Chondrocyte (in vitro differentiated cells): Measurements from ENCODE around the gene TCL1A. TPM values are rescaled to one million over a fixed set of nuclear protein-coding genes. Genes with fewer than 3 reads are reported as not detected.
"Not testable (repeated sequence)": the region's sequence is repeated elsewhere in the genome, so short reads cannot be mapped to it uniquely, and the experiment has no call there.

Source experiments
- DNase-seq: peaks from one replicate; pipeline ENCODE4 v3.0.0; 2021; ENCODE audit warnings: mixed read lengths, low spot score
- H3K27ac Mint-ChIP-seq: one replicate; pipeline ENCODE4 v1.8.0; 2021; ENCODE audit warnings: mild to moderate bottlenecking, moderate library complexity, mixed read lengths; ENCODE audit not compliant: unreplicated experiment
- H3K27me3 Mint-ChIP-seq: 2 replicates; pipeline ENCODE4 v1.8.0; 2021; ENCODE audit warnings: low read depth, mixed read lengths
- H3K36me3 Mint-ChIP-seq: 2 replicates; pipeline ENCODE4 v1.8.0; 2021; ENCODE audit warnings: low read depth, mixed read lengths
- H3K4me1 Mint-ChIP-seq: 2 replicates; pipeline ENCODE4 v1.8.0; 2021; ENCODE audit warnings: low read depth, mild to moderate bottlenecking, mixed read lengths
- H3K4me3 Mint-ChIP-seq: one replicate; pipeline ENCODE4 v1.8.0; 2021; ENCODE audit warnings: mild to moderate bottlenecking, moderate library complexity, mixed read lengths; ENCODE audit not compliant: unreplicated experiment
- H3K9me3 Mint-ChIP-seq: 2 replicates; pipeline ENCODE4 v1.8.0; 2021; ENCODE audit warnings: low read depth, mixed read lengths
- CTCF ChIP-seq: fragments of 200-600 bp; sonication (generic); IDR thresholded peaks from 2 replicates; pipeline ENCODE4 v1.5.0; 2021; ENCODE audit warnings: antibody characterized with exemption, mild to moderate bottlenecking, moderate library complexity
- long read RNA-seq: library from polyadenylated mRNA; stranded (forward); transcript quantifications from one replicate; pipeline ENCODE4 v2.0.0, GENCODE V29; 2021
- total RNA-seq: library from RNA; stranded (reverse); gene quantifications from 3 replicates; pipeline ENCODE4 v1.2.1, GENCODE V29; 2021

TCL1A gene
- total RNA-seq = not detected in 3 replicates
- long read RNA-seq = 0 reads

DNA sequence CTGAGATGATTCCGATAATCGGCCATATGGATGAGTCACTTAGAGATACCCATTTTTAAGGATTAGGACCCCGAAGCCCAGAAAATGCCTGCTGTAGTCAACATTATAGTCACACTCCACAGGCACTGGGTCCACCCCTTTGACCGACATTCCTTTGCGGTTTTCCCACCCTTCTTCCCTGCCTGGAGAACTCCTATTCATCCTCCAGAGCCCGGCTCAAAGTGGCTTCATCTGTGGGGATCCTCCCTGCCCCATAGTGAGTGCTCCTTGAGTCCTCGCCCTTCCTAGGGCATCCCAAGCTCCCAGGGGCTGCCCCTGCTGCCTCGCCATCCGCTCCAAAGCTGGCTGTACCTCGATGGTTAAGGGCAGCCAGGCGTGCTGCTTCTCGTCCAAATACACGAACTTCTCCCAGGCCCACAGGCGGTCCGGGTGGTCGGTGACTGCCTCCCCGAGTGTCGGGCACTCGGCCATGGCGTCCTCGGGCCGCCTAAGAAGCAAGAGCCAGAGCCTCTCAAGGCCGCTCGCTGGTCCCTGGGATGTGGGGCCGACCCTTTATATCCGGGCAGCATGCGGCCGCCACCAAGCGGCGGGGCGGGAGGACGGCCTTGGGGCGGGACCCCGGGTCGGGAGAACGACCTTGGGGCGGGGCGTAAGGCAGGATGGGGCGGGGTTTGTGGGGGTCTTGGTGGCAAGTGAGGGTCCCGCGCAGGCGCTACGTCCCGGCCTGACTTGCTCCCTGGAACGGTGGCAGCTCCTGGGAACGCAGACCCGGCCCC is at the start of gene TCL1A:
Gene TCL1A, minus strand, starts transcription at position 530 of the 776 bp plus-strand sequence. Its CDS starts 59 bp downstream, at position 471.
- peak; percentile 85 for DNase-seq
- no peak for TF ChIP-seq CTCF
- Mint-ChIP-seq H3K9me3 (no peaks in the 10 kb centered on the region), H3K27ac (no peak within 1 kb of the TSS), H3K4me1 (no peaks in the 10 kb centered on the region), H3K4me3 (no peak within 1 kb of the TSS), H3K36me3 (no peaks in the 10 kb centered on the region), H3K27me3 (peaks cover 17% of the 10 kb centered on the region)

GRCh38 chr14:95763032-95763431 is 49.1 kb upstream of the TCL1A start:
- peaks cover 23% of the 10 kb centered on the region for H3K27me3 Mint-ChIP-seq
- not testable (repeated sequence) for DNase-seq, H3K9me3 Mint-ChIP-seq, H3K4me1 Mint-ChIP-seq, H3K27ac Mint-ChIP-seq, H3K36me3 Mint-ChIP-seq, H3K4me3 Mint-ChIP-seq

DNA sequence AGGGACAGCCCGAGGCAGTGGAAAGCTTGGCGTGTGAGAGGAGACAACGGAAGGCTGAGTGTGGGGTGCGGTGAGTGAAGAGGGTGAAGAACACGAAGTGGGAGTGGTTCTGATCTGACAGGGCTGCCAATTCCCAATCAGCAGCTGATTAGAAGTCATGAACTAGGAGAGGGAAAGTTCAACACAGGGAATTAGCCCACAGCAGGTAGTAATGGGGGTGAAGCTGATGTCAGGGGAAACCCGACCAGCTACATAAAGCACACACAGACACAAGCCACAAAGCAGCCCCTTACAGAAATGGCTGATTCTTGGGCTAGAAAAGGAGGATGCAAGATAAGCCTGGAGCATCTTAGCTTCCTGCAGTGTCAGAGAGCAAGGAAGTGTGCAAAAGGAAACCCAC is 47.5 kb upstream of the TCL1A start:
- H3K9me3 Mint-ChIP-seq = peaks cover 2% of the 10 kb centered on the region
- peaks cover 18% of the 10 kb centered on the region for H3K27me3 Mint-ChIP-seq
- no peaks in the 10 kb centered on the region for H3K4me1 Mint-ChIP-seq
- no peaks in the 10 kb centered on the region for H3K36me3 Mint-ChIP-seq
- DNase-seq = no peak
- no peak overlapping the region for H3K27ac Mint-ChIP-seq
- no peak for TF ChIP-seq CTCF
- no peak overlapping the region for H3K4me3 Mint-ChIP-seq

GRCh38 chr14:95760596-95760995 is 46.7 kb upstream of the TCL1A start:
- TF ChIP-seq CTCF = no peak
- no peak overlapping the region for H3K27ac Mint-ChIP-seq
- H3K4me1 Mint-ChIP-seq = no peaks in the 10 kb centered on the region
- peaks cover 2% of the 10 kb centered on the region for H3K9me3 Mint-ChIP-seq
- DNase-seq = no peak
- H3K4me3 Mint-ChIP-seq = no peak overlapping the region
- H3K36me3 Mint-ChIP-seq = no peaks in the 10 kb centered on the region
- peaks cover 18% of the 10 kb centered on the region for H3K27me3 Mint-ChIP-seq

GRCh38 chr14:95759941-95760340 is 46.0 kb upstream of the TCL1A start:
- Mint-ChIP-seq H3K27me3 (peaks cover 18% of the 10 kb centered on the region), H3K36me3 (no peaks in the 10 kb centered on the region), H3K9me3 (peaks cover 2% of the 10 kb centered on the region), H3K27ac (no peak overlapping the region), H3K4me3 (no peak overlapping the region), H3K4me1 (no peaks in the 10 kb centered on the region)
- DNase-seq = no peak
- no peak for TF ChIP-seq CTCF

DNA sequence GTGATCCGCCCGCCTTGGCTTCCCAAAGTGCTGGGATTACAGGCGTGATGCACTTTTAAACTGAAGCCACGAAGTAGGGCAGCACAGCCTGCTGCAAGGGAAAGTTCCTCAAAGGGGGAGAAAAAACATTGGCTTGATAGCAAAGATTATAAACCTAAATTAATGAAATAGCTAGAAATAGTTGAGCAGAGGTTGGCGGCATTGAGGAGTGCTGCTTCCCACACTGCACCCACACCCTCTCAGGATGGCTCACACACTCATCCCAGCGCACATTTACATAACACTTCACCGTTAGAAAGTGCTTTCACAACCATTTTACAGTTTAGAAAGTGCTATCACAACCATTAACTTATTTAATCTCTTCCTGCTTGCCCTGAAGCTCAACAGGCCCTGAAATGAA is 44.4 kb upstream of the TCL1A start:
- H3K9me3 Mint-ChIP-seq = no peaks in the 10 kb centered on the region
- H3K4me1 Mint-ChIP-seq = no peaks in the 10 kb centered on the region
- no peak overlapping the region for H3K27ac Mint-ChIP-seq
- H3K4me3 Mint-ChIP-seq = no peak overlapping the region
- TF ChIP-seq CTCF = no peak
- H3K36me3 Mint-ChIP-seq = no peaks in the 10 kb centered on the region
- peaks cover 20% of the 10 kb centered on the region for H3K27me3 Mint-ChIP-seq
- DNase-seq = no peak
